GM21515 (cell line): Measurements from ENCODE around the gene TNFRSF18.

Experiments
- ATAC-seq: cut with Tn5 transposase; IDR thresholded peaks from one replicate; pipeline ENCODE4 v1.9.1; 2021; ENCODE audit not compliant: unreplicated experiment

TNFRSF18 gene

DNA sequence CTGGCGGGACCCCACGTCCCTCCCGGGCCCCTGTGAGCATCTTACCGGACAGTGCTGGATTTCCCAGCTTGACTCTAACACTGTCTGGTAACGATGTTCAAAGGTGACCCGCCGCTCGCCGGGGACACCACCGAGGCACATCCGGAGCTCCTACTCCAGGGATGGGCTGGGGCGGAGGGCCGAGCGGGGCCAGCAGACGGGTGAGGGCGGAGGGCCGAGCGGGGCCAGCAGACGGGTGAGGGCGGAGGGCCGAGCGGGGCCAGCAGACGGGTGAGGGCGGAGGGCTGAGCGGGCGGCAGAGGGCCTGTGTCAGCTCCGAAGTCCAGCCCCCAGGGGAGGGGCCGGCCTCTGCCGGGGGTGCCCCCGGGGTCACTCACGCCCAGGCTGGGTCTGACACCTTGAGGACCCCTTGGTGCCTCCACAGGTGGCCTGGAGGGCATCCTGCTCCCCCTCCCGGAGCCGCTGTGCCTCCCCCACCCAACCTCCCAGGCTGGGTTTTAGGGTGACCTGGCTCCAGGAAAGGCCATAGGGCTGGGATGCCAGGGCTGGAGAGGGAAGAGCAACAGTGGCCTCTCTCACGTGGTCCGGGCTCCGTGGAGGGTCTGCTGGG lies 38.4 kb downstream of the TNFRSF18 start:
- ATAC-seq, result no peak

- no peak for ATAC-seq
Measured at GRCh38 chr1:1167398-1167821, 39.0 kb downstream of the TNFRSF18 start.

DNA sequence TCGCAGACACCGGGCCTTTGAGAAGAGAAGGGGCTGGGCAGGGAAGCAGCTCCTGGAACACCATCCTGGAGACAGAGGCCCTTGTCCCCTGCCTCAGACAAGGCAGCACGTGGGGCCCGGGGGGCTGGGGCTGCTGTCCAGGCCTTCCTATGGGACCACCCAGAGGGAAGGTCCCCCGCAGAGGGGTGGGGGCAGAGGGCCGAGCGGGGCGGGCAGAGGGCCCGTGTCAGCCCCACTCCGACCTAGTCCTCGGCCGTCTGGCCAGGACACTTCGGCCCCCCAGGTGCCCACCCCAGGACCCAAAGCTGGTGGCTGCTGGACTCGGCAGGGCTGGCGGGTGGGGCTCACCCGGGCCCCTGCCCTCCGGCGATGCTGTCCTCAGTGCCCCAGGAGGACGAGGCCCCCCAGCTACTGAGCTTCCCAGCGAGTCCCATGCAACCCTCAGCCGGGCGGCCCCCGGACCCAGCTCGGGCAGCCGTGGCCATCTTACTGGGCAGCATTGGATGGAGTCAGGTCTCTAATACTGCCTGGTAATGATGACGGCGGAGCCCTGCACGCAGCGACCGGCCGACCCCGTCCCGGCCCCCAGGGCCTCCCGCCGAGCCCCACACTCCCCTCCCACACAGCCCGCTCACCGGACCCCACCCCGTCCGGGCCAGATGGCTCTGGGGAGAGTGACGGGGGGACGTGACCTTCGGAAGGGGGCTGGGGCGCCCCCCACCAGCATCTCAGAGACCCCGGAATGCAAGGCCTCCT lies 39.6 kb downstream of the TNFRSF18 start:
- no peak for ATAC-seq

GRCh38 chr1:1165900-1166421 lies 40.4 kb downstream of the TNFRSF18 start:
- ATAC-seq, result no peak

- ATAC-seq, result no peak
Measured at GRCh38 chr1:1165485-1165884, 40.9 kb downstream of the TNFRSF18 start.

GRCh38 chr1:1164701-1165451 lies 41.5 kb downstream of the TNFRSF18 start:
- ATAC-seq, result no peak

DNA sequence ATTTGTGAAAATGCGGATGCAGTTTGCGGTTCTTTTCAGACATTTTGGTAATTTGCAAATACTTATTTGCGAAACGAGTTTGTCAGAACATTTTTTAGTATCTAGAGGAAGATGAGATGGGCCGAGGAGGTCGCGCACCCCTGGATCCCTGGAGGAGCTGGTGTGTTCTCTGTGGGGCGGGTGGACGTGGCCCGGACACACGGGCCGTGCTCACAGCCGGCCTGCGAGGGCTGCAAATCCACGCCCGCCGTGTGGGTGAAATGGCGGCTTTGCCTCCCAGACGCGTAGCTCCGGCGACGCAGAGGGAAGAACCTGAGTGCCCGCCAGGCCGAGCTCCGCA lies 42.1 kb downstream of the TNFRSF18 start:
- ATAC-seq, result no peak

DNA sequence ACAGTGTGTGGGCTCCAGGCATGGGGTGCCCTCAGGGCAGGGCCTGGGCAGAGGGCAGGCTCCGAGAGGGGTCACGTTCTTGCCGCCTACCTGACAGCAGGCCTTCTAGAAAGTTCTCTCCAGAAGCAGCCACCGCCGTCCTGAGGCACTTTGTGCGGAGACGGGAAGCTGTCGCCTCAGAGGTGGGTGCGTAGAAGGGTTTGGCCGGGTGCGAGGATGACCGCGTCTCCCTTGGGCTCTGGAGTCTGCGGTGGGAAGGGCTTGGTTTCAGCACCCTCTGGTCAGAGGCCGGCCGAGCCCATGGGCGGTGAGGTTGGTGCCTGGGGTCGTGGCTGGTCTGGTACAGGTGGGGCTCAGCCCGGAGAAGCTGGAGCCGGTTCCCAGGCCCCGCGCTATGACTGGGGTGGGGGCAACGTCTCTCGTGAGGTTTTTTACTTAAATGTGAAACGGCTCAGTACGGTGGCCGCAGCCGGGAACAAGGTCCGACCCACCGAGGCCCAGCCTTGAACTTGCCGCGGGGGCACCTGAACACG lies 42.8 kb downstream of the TNFRSF18 start:
- ATAC-seq, result no peak

GRCh38 chr1:1162597-1163537 lies 43.5 kb downstream of the TNFRSF18 start:
- ATAC-seq, result no peak

DNA sequence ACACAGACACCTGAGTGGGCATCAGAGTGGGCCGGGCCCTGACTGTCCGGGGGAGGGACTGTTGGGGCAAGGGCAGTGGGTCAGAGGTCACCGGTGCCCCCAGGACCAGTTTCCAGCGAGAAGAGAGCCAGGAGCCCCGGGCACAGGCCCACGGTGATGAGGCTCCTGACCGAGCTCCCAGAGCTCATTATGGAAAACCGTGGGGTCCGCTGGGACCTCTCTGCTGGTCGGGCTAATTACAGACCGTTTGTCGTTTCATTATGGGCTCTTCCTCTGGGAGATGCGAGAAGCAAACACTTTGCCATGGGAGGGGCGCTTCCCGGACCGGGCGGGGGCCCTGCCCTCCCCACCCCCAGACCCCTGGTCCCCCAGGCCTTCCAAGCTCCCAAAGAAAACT lies 44.7 kb downstream of the TNFRSF18 start:
- no peak for ATAC-seq

DNA sequence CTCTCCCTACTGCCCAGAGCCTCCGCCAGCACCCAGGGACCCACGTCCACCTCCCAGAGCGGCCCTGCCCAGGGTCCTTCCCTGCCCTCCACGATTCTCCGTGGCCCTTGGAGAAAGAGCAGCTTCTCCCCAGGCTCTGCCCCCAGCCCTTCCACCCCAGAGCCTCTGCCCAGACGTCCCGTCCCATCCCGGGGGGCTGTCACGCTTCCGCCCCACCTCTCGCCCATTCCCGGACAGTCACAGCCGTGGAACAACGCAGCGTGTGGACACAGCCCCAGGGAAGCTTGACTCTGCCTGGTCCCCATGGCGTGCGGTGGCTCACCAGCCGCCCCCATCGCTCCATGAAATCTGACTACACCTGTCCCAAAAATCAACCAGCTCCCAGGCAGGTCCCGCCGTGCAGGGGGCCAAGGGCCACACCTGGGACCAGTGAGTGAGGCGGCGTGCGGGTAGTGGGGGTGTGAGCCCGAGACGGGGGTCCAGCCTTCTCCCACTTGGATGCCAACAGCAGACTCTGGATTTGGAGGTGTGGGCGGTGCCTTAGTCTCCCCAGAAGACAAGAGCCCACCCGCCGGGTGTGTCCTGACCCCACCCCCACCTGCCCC lies 45.2 kb downstream of the TNFRSF18 start:
- ATAC-seq, result no peak

DNA sequence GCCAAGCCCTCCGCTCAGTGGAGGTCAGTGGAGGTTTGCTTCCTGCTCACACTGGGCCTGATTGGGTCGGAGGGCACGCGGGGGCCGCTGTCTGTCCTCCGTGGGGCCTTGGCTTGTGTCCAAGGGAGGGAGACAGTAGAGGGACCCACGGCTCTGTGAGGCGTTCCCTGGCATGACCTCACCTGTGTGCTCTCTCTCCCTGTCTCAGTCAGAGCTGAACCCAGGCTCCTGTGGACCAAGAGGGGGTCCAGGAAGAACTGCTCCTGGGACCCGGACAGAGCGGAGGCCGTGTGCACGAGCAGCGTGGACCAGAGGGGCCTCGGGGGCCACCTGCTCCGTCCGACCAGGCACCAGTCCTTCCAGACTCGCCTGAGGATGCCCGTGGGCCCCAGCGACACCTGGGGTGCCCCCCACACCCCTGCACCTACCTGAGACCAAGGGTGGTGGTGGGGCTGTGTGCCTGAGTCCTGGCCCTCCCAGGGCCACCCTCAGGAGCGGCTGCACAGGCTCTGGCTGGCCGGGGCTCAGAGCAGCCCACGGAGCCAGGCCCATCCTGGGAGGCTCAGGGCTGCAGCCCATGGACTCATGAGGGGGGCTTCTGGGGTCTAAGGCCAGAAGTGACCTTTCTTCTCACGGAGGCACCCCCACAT lies 46.0 kb downstream of the TNFRSF18 start:
- ATAC-seq, result no peak

GRCh38 chr1:1157914-1158710 lies 48.3 kb downstream of the TNFRSF18 start:
- ATAC-seq, result peak; percentile 38

DNA sequence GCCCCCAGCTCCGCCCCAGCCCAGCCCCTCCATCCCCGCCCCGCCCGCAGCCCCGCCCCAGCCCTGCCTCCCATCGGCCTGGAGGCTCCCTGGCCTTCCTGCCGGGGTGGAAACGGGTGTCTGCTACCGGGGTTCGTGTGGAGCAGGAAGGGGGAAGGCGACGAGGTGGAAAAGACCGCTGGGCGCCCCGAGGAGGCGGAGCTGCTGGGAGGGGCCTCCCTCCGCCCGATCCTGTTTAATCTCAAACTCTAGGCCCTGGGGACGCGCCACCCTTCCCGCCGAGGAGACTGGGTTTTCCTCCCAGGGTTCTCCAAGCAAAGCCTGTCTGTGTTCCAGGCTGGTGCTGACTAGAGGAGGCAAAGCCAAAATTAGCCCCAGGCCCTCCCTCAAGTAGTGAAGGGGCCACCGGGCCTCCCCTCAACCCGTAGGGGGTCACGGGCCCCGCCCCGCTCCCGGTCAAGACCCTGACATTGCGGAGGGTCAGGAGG lies 48.9 kb downstream of the TNFRSF18 start:
- peak; percentile 52 for ATAC-seq

DNA sequence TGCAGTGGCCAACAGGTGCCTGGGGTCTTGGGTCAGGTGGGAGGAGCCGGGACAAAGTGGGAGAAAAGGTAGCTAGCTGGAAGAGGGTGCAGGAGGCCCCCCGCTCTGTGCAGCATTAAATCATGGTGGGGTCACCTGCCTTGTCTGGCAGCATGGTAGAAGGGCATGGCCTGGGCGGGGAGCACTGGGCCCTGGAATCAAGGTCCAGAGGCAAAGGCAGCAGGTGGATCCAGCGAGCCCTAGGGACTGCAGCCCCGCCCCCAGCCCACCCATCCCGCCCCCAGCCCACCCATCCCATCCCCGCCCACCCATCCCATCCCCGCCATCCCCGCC lies 49.4 kb downstream of the TNFRSF18 start:
- ATAC-seq, result no peak

GRCh38 chr1:1156140-1157032 lies 50.0 kb downstream of the TNFRSF18 start:
- ATAC-seq, result no peak

- ATAC-seq, result no peak
Measured at GRCh38 chr1:1155258-1155657, 51.1 kb downstream of the TNFRSF18 start.

DNA sequence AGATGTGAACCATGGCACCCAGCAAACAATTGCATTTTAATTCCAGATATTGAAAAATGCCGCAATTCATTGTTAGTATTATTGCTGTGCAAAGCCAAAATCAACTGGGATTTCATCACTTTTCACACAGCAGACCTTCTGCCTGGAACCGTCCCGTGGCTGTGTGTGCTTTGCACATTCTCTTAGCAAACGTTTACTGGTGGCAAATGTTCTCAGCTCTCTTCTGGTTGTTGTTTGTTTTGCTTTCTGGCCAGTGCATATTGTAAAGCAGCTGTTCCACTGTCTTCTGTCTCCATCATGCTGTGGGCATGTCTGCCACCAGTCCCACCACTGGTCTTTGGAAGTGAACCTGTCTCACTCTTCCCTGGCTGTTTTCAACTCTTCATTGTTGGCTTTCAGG lies 52.5 kb downstream of the TNFRSF18 start:
- no peak for ATAC-seq
